ENCODE measurements around the gene RRAGA.
"Not testable (repeated sequence)": the region's sequence is repeated elsewhere in the genome, so short reads cannot be mapped to it uniquely, and the experiment has no call there.

Gene RRAGA, protein sequence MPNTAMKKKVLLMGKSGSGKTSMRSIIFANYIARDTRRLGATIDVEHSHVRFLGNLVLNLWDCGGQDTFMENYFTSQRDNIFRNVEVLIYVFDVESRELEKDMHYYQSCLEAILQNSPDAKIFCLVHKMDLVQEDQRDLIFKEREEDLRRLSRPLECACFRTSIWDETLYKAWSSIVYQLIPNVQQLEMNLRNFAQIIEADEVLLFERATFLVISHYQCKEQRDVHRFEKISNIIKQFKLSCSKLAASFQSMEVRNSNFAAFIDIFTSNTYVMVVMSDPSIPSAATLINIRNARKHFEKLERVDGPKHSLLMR

DNA sequence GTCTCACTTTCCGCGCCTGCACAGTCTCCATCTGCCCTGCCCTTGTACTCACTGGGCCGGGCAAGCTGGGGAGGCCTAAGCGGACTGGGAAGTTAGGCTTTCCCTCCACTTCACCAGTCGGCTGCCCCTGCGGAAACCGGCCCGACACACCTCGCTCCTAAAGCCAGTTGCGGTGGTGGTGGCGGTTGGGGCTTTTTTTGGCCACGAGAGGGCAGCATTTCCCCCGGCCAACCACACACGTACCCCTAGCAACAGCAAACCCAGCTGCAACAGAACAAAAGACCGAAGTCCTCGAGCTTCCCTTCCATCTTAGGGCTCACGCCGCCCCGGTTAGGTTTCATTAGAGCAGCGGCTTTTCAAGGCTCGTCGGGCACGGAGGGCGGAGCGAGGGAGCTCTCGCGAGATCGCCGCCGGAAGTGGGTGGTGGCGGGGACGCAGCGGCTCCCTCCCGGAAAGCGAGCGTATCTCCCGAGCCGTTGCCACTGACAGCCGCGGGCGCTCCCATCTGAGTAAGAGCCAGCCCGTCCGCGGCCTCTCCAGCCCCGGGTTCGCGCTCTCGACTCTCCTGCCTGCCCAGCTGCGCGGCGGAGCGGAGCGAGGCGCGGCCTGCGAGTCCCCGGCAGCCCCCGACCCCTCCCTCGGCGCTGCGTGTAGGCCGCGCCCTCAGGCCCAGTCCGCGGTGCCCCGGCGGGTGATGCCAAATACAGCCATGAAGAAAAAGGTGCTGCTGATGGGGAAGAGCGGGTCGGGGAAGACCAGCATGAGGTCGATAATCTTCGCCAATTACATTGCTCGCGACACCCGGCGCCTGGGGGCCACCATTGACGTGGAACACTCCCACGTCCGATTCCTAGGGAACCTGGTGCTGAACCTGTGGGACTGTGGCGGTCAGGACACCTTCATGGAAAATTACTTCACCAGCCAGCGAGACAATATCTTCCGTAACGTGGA is at the start of gene RRAGA:
RRAGA (plus strand) TSS at position 462 of the 951 bp plus-strand sequence; CDS start at position 695, 233 bp downstream.
- peak; percentile 89 for DNase-seq

DNA sequence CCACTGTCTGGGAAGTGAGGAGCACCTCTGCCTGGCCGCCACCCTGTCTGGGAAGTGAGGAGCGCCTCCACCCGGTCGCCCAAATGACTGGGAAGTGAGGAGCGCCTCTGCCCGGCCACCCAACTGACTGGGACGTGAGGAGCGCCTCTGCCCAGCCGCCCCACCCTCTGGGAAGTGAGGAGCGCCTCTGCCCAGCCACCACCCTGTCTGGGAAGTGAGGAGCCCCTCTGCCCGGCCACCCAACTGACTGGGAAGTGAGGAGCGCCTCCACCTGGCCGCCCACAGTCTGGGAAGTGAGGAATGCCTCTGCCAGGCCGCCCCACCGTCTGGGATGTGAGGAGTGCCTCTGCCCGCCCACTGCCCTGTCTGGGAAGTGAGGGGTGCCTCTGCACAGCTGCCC is 49.1 kb upstream of the RRAGA start:
- DNase-seq: no peak

DNA sequence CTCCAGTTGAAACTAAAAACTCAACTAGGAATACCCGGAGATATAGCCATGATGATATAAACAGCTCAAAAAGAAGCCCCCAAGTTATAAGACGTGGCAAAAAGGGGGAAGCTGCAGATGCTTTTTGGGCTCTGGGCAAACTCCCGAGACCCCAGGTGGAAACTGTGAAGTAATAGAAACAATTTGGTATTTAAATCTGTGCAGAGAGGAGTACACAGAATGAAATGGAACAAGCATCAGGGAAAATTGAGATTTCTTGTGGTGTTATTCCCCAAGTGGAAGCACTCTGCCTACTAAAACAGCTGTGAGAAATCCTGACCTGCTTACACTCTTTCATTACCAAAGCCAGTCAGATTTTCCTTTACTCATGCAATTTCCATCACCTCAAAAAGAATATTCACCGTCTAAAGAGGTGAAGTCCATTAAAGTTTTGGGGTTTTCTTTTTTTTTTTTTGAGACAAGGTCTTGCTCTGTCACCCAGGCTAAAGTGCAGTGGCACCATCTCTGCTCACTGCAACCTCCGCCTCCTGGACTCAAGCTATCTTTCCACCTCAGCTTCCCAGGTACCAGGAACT is 39.7 kb upstream of the RRAGA start:
- no peak for DNase-seq

DNA sequence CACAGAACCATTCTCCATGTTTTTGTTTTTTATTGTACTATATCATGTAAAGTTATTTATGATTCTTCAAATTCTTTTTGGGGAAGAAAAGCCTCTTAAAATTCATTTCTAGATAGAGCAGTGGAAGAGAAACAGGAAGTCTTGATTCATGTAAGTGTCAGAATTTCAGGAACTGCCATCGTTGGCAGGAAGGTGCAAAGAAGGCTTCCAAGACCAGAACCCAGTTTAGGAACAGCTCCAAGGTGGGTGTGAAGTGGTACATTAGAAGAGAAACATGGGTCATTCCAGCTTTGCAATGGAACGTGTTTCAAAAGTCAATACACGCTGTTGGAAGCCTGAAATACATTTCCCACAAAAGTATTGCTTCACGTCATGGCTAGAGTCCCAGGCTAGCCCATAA is 31.0 kb upstream of the RRAGA start:
- no peak for DNase-seq

DNA sequence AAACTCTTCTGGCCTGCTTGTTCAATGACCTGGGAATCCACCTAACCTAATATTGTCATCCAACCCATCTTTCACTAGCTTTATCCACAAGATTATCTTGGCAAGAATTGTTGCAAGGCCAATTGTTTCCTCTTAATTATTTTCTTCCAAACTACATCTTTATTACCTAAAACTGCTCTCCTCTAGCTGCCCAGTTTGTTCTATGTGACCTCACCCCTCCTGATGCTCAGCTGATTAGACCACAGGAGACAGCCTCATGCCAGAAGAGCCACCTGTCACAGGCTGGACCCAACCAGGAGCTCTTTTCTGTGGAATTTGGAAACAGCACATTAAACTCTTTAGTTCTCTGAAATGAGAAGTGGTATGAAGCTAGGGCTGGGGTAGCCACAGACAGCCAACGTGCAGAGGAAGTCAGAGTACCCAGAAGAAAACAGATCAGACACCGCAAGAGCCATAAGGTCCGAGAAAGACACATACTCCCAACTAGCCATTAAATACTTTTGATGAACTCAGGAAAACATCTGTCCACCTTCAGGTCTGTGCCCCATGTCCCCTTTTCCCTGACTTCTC is 28.3 kb upstream of the RRAGA start:
- no peak for DNase-seq

DNA sequence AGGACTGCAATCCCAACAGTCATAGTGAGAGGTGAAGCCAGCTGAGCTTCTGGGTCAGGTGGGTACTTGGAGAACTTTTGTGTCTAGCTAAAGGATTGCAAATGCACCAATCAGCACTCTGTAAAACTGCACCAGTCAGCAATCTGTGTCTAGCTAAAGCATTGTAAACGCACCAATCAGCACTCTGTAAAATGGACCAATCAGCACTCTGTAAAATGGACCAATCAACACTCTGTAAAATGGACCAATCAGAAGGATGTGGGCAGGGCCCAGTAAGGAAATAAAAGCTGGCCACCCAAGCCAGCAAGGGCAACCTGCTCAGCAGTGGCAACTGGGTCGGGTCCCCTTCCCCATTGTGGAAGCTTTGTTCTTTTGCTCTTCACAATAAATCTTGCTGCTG is 27.6 kb upstream of the RRAGA start:
- not testable (repeated sequence) for DNase-seq

DNA sequence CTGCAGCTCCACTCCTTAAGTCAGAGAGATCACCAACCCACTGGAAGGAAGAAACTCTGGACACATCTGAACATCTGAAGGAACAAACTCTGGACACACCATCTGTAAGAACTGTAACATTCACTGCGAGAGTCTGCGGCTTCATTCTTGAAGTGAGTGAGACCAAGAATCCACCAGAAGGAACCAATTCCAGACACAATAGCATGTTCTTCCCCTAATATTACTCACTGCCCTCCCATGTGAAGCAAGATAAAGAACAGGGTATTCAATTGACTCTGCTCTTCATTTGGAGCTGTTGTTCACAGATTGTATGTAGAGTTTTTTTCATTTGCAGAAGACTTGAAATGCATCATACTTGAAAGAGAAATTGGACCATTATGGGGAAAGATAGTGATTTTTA is 27.0 kb upstream of the RRAGA start:
- DNase-seq: no peak

DNA sequence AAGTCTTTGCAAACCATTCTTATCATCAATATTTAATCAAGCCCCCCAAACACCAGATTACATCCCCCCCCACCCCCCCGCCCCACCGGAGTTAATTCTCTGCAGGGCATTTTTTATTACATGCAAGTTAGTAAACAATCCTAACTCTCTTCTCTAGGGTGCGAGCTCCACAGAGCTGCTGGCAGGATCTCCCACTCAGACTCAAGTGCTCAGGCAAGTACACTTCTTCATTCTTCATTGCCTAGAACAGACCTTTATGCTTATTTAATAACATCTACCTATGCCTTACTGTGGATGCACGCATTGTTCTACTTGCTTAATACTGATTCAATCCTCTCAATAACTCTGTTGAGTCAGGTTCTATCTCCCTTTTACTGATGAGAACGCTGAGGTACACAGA is 26.1 kb upstream of the RRAGA start:
- DNase-seq: no peak

DNA sequence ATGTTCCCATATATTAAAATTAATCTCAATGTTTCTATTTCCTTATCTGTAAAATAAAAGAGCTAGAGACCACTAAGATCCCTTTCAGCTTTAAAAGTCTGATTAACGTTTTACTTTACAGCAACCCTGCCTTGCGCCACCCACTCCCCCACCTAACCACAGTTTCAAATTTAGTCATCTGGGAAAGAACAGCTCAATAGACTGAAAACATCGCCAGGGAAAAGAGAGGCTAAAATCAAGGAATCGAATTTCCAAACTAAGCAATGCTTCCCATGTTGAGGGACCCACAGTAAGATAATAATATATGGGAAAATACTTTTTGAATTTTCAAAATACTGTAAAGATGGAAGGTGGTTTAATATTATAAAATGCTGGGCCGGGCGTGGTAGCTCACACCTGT is 22.9 kb upstream of the RRAGA start:
- no peak for DNase-seq

DNA sequence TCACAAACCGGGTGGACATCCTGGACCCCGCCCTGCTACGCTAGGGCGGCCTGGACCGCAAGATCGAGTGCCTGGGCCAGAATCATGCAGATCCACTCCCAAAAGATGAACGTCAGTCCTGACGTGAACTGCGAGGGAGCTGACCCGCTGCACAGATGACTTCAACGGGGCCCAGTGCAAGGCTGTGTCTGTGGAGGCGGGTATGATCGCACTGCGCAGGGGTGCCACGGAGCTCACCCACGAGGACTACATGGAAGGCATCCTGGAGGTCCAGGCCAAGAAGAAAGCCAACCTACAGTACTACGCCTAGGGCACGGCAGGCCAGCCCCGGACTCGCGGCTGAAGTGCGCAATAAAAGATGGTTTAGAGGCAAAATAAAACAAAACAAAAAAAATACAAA is 21.4 kb upstream of the RRAGA start:
- DNase-seq: no peak

DNA sequence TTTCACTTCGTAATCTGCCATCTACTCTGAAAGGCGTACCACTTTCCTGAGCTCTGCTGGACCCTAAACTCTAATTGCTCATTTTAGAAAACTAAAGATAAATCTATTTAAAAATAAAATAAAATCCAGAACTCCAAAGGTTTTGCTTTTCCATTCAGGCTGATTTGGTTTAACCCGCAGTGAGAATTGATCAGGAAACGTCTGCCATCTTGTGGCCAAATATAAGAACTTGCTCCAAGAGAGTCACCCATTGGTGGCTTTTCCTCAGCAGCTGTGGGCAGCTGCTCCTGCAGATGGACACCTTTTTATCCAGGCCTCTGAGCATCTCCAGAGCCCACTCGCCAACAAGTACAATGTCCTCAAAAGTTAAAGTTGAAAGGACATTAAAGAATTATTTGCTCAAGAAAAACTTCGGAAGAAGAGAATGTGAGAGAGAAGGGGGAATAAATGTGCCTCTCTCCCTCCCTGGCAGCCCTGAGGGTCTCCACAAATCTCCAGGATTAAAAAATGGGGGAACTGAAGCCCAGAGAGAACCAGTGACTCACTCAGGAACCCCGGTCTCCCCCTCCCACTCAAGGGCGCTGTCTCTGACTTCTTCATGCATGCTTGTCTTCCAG is 20.3 kb upstream of the RRAGA start:
- no peak for DNase-seq

DNA sequence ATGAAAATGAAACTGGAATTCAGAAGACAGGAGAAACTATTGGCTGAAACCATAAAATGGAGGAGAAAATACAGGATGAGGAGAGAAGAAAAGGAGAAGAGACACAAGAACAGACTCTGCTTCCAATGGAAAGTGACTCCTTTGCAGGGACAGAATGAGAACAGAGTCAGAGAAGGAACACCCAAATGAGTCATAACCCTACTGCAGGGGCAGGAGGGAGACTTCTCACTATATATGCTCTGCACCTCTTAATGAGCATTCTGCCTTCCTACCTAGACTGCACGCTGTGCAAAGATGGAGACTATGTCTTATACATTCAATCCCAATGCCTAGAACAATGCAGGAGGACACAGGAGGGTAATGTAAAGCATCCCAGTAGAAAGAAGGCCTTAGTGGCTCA is 18.3 kb upstream of the RRAGA start:
- no peak for DNase-seq

DNA sequence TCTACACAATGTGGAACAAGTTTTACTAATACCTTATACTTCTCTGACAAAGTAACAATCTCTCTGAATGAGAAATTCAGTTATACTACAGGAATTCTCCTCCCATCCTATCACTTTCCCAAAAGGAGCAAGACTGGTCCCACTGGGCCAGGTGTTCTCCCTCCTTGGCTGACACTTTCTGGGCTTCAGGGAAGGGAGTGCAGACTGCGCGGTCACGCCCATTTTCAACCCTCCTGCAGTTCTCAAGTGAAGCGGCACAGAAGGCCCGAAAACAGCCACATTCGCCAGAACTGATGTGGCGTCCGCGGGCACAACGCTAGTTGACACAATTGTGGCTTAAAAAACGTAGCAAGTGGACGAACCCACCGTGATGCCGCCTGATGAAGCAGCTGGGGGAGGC is 16.8 kb upstream of the RRAGA start:
- DNase-seq: no peak

DNA sequence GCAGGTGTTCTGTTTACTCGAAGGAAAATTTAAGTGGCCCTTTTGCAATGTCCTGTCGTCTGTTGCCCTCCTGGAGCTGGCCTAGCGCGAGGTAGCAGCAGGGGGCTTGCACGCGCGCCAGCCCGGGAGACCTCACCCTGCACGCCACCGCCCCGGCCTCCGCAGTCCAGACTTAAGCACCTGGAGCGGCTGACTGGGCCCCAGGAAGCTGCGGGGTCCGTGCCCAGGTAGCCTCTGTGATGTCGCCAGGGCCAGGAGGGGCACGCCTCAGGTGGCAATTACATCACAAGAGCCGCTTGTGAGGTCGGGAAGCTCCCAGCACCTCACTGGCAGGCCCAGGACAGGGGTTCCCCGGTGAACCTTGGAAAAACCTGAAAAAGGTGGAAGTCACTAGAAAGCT is 16.2 kb upstream of the RRAGA start, which contains the start of gene SAXO1:
SAXO1 (minus strand) TSS at position 195 of the 400 bp plus-strand sequence. CDS start 301 bp downstream, outside the sequence.
- DNase-seq: no peak

DNA sequence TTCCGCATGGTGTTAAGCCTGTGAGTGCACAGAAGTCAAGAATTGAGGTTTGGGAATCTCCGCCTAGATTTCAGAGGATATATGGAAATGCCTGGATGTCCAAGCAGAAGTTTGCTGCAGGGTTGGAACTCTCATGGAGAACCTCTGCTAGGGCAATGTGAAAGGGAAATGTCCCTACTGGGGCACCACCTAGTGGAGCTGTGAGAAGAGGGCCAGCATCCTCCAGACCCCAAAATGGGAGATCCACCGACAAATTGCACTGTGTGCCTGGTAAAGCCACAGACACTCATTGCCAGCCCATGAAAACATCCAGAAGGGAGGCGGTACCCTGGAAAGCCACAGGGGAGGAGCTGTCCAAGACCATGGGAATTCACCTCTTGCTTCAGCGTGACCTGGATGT is 12.6 kb upstream of the RRAGA start:
- no peak for DNase-seq

DNA sequence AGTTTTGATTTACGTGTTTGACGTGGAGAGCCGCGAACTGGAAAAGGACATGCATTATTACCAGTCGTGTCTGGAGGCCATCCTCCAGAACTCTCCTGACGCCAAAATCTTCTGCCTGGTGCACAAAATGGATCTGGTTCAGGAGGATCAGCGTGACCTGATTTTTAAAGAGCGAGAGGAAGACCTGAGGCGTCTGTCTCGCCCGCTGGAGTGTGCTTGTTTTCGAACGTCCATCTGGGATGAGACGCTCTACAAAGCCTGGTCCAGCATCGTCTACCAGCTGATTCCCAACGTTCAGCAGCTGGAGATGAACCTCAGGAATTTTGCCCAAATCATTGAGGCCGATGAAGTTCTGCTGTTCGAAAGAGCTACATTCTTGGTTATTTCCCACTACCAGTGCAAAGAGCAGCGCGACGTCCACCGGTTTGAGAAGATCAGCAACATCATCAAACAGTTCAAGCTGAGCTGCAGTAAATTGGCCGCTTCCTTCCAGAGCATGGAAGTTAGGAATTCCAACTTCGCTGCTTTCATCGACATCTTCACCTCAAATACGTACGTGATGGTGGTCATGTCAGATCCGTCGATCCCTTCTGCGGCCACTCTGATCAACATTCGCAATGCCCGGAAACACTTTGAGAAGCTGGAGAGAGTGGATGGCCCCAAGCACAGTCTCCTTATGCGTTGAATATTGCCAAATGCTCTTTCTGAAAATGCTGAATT is 850 bp downstream of the RRAGA start:
- no peak for DNase-seq

DNA sequence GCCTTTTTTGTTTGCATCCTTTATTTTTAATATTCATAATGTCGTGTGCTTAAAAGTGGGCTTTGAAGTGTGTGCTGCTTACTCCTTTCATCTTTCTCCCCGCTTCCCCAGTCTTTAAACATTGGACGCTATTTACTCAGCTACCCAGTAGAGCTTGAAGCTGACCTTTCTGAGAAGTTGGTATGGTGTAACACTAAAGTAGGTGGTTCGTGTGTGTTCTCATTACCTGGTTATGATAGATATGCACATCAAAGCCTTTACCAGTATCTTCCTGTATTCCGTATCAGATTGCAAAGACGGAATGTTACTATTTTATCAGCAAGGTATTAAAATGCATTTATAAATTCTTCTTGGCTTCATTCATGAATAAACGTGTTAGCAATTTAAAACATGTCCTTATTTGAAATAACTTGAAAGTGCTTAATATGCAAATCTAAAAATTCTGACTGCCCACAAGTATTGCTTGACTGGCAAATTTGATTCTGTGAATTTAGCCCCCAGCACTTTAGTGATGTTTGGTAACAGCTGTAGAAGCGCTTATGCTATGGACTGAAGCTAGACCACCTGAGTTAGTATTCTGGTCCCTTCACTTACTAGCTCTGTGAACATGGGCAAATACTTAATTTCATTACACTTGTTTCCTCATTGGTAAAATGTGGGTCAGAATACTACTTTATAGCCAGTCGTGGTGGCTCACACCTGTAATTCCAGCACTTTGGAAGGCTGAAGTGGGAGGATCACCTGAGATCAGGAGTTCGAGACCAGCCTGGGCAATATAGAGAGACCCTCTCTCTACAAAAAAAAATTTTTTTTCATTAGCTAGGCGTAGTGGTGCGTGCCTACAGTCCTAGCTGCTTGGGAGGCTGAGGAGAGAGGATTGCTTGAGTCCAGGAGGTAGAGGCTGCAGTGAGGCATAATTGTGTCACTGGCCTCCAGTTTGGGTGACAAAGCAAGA is 1.7 kb downstream of the RRAGA start:
- no peak for DNase-seq

DNA sequence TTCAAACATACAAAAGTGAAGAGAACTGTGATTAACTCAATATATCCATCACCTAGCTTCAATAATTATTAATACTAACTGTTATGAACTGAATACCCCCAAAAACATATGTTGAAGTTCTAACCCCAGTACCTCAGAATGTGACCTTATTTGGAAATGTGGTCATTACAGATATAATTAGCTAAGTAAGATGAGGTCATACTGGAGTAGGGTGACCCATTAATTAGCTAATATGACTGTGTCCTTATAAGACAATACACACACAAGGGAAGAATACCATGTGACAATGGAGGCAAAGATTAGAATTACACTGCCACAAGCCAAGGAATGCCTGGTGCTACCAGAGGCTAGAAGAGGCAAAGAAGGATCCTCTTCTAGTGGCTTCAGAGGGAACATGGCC is 7.8 kb downstream of the RRAGA start:
- no peak for DNase-seq

DNA sequence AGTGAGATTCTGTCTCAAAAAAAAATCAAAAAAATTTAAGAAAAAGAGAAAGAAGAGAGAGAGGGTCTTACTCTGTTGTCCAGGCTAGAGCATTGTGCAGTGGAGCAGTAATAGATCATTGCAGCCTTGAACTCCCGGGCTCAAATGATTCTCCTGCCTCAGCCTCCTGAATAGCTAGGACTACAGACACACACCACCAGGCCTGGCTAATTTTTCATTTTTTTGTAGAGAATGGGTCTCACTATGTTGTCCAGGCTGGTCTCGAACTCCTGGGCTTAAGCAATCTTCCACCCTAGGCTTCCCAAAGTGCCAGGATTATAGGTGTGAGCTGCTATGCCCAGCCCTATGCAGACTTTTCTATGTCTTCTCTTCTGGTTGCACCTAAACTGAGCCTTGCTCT is 25.0 kb downstream of the RRAGA start:
- DNase-seq: no peak

DNA sequence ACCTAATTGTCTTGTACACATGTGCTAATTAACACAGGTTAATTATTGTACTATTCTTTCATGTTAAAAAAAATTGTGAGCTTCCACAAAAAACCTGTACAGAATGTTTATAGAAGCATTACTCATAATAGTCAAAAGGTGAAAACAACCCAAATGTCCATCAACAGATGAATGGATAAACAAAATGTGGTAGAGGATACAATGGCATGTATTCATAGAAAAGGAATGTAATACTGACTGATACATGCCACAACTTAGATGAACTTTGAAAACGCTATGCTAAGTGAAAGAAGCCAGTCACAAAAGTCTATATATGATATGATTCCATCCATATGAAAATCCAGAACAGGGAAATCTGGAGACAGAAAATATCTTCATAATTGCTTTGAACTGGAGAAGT is 25.6 kb downstream of the RRAGA start:
- DNase-seq: no peak

DNA sequence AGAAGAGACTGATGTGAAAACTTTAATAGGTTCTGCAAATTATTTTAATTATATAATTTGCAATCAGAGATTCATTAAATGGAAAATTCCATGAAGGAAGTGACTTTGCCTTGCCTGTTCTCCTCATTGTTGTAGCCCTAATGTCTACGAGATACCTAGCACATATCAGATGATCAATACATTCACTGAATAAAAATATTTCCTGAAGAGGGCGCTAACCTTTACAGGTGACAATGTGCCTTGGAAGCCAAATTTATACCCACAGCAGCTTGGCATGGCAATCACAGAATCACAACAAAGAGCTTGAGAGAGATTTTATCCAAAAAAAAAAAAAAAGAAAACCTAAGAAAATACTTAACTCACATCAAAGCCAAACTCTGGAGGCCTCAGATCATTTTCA is 36.1 kb downstream of the RRAGA start:
- no peak for DNase-seq
